HG03045 (cell line): ENCODE results near the gene SIGLEC15.
"Not testable (repeated sequence)": the region's sequence is repeated elsewhere in the genome, so short reads cannot be mapped to it uniquely, and the experiment has no call there.

ENCODE experiments used
- ATAC-seq: cut with Tn5 transposase; IDR thresholded peaks from one replicate; pipeline ENCODE4 v1.9.1; 2021; ENCODE audit warnings: mild to moderate bottlenecking, moderate library complexity; ENCODE audit not compliant: unreplicated experiment

SIGLEC15 gene

DNA sequence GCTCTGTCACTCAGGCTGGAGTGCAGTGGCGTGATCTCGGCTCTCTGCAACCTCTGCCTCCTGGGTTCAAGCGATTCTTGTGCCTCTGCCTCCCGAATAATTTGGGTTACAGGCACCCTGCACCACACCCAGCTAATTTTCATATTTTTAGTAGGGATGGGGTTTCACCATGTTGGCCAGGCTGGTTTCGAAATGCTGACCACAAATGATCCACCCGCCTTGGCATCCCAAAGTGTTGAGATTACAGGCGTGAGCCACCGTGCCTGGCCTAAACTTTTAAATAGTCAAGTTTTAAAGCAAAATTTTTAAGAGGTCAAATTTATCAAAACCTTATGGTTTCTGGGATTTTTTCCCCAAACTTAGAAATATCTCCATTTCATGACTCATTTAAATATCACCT is 6.7 kb upstream of the SIGLEC15 start:
- ATAC-seq: not testable (repeated sequence)

DNA sequence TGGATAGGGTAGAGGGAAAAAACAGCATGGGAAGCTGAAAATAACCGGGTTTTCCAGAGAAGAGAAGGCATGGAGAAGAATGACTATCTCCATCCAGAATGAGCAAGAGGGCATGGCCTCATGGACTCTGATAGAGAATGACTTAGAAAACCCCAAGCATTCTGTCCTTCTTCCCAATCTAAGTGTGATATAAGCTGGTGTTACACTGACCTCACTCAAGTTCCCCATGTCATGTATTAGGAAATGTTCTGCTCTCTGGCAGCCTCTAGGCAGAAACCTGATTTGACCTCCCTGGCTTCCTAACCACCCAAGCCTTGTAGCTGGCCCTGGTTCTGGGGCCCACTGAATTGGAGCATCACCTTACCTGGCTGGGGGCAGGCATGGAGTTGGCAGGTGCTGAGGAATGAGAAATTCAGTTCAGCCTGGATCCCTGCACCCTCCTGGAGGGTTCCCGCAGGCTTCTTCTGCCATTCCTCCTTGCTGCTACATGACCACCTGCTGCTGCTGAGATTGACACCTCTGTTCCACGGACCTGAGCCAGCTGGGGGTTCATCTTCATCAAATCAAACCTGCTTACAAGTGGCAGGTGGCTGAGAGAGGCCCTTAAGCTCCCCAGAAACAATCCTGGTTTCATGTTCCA is 5.2 kb upstream of the SIGLEC15 start:
- no peak for ATAC-seq

DNA sequence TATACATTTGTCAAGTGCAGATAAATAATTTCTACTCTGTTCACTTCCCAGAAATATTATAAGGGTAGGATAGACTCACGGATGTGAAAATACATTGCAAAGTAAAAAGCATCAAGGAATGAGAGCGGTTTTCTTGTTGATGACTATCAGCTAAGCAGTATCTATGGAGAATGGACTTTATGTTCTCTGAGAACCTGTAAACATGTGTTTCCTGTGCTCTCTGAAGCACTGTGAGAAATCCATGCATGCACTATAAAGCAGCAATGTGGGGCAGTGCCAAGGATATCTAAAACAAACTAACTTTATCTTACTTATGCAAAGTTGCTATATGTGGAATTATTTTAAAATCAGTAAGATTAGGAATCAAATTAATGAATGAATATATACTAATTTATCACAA is 4.4 kb upstream of the SIGLEC15 start:
- ATAC-seq: no peak

DNA sequence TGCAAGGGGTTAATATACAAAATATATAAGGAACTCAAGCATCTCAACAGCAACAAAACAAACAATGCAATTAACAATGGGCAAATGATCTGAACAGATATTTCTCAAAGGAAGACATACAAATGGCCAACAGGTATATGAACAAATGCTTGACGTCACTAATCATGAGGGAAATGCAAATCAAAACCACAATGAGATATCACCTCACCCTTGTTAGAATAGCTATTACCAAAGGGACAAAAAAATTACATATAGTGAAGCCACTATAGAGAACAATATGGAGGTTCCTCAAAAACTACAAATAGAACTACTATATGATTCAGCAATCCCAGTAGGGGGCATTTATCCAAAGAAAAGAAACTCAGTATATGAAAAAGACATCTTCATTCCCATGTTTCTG is 3.8 kb upstream of the SIGLEC15 start:
- no peak for ATAC-seq

DNA sequence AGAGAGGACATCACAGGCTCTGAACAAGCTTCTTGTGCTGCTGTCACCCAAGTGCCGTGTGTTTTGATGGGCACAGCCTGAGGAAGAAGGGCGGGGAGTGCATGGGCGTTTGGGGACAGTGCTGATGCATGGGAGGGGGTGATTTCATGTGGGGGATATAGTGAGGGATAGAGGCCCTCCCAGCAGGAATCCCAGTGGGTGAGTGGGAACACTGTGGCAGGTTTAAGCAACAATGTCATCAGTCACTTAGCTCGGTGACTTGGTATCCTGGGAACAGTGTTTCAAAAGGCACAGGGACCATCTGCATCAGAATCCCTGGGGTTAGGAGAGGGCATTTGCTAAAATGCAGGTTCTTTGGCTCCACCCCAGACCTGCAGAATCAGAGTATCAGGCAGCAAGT is 609 bp downstream of the SIGLEC15 start:
- no peak for ATAC-seq

DNA sequence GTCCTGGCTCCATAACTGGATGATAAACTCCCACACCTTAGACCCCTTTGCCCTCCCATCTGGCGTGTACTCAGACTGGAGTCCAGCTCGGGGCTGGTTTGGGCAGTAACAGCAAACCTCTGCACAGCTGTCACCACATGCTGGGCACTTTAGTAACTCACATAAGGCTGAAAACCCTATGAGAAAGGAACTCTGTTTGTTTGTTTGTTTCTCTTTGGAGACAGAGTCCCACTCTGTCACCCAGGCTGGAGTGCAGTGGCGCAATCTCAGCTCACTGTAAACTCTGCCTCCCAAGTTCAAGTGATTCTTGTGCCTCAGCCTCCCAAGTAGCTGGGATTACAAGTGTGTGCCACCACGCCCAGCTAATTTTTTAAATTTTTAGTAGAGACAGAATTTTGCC is 1.2 kb downstream of the SIGLEC15 start:
- not testable (repeated sequence) for ATAC-seq

DNA sequence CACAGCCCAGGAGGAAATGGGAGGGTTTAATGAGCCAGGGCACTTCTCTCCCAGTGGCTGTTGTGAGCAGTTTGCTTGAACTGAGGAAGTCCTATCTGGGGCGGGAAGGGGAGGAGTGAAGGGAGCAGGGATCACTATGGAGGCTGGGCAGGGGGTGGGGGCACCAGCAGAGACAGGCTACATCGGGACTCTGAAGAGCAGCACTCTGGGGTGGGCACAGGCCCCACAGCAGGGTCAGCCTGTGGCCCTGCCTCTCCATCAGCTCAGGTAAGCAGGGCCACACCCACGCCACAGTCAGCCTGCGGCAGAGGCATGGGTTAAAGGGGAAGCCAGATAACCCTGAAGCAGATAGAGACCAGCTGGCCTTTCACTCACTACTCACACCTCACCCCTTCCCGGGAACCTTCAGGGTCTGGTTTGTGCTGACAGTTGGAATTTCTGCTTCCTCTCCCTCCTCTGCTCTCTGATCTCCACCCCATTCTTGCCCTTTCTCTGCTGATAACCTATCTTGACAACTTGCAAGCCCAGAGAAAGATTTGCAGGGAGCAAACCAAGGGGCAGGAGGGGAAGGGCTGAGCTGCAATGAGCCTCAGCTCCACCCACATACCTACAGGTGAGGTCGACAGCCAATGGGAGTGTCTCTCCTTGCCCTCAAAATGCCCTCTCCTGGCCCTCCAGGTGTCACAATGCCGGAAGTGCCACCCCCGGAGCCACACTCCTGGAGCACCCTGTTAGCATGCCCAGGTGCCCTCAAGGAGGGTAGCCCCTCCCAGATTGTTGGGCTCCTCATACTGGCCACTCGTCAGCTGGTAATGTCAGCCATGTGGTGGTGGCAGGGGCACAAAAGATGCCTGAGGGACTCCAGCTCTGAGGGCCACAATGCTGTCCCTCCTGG is 3.7 kb downstream of the SIGLEC15 start:
- ATAC-seq: no peak

DNA sequence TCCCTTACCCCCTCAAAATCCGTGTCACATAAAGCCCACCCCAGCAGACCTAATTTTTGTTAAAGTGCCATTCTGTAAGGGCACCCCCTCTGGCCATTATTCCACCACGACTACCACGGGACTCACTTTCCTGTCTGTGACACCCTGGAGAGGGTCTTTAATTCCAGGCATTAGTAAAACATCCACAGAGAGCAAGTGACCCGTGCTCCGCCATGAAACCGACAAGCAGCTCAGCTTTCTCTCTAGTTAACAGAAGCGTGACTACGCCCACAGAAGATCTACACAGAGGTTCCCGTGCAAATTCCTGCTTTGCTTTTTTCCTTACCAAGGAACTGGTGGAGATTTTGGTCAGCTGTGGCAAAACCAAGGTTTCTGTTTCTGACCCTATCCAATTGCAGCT is 4.4 kb downstream of the SIGLEC15 start:
- ATAC-seq: no peak

DNA sequence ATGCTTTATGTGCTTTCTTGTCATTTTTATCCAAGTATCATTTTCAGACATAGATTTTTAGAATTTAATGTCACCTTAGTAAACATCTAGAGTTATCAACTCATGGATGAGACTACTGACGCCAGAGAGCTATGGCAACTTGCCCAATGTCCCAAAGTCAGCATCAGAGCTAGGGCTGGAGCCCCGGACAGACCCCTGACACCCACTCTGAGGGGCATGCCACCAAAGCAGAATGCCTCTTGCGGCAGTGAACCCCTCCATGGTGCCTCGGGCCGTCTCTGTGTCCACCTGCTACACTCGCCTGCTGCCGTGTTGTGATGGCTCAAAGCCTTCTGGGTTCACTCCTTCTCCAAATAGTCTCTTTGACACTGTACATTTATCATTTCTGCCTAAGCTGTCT is 5.4 kb downstream of the SIGLEC15 start:
- no peak for ATAC-seq

DNA sequence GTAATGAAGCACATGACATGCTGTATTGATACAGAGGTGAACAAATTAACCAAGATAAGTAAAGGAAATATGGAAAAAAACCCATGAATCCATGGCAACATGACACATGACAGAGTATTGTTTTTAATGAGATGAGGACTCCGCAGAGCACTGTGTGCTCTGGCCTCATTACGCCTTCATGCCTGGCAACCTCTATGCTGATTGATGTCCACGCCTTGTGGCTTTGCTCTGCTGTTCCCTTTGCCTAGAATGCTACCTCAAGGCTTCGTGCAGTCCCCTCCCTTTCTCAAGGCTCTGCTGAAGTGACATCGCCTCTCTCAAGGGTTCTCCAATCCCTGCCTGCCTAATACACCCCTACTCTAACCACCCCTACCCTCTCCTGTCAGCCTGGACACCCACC is 8.4 kb downstream of the SIGLEC15 start:
- no peak for ATAC-seq

DNA sequence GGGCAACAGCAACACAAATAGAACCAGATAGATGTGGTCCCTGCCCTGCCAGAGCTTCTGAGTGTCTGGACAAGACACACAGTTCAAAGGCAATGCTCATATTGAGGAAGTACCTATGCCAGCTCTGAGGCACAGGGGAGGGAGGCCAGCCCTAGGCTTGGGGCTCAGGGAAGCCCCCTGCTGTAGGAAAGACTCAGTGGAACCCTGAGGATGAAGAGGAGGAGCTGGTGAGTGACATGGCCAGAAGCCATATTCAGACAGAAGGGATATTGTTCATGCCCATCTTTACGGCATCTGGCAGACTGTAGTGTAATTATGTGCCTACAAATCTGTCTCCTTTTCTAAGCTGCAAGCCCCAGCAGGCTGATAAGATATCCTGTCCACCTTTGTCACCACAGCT is 8.8 kb downstream of the SIGLEC15 start:
- no peak for ATAC-seq

DNA sequence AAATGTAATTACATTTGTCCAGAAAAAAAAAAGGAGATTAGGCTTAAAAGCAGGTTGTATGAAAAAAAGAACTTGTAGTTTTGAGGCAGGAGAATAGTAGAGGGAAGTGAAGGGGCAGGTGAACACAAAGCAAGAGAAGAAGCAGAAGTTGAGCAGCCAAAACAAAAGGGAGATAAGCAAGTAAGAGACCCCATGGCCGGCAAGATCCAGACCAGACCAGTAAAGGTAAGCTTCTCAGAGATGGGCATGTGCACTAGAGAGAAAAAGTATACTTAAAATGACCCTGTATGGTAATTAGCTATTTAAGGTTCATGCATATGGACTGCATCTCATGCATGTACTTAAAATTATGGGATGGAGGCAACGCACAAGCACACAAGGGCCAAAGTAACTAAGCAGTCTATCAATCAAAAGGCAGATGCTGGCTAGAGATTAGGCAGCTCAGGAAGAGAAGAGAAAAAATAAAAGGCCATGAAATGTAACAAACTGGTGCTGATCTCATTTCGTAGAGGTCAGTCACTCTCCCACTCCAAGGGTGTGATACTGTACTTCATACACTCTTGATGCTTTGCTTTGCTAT is 9.7 kb downstream of the SIGLEC15 start:
- no peak for ATAC-seq

DNA sequence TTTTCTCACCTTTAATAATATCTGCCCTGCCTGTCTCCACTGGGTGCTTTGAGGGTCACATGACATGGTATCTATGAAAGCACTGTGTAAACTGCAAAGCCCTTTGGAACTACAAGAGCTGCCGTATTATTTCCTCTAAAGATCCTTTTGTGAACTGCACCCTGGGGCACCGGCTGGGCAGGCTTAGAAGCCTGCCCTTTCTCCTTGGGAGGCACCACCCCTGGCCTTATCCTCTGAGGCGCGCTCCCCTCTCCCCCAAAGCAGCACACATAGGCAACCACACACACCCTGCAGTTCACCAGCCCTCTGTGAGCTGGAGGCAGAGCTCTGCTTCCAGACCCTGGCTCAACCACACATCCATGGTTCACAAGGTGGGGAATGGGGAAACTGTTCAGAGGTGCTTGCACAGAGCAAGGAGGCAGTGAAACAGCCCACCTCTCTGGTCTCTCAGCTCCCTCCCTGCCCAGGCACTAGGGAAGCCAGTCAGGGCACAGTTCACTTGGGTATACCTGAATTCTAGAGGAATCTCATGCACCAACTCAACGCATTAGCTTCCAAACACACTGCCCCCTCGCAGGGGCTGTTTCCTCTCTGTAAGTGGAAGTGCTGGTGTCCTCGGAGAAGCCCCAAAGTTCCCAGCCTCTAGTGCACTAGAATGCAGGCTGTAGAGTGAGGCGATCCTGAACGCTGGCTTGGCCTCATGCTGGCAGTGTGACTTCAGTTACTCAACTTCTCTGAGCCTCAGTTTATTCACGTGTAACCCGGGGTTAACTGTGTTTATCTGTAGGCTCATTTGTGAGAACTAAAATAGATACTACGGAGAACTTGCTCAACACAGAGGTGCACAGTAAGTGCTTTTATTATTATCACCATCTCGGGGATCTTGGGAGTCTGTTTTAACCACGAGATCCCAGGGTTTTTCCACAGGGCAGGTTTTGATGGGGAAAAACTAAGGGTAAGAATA is 11.0 kb downstream of the SIGLEC15 start:
- no peak for ATAC-seq

DNA sequence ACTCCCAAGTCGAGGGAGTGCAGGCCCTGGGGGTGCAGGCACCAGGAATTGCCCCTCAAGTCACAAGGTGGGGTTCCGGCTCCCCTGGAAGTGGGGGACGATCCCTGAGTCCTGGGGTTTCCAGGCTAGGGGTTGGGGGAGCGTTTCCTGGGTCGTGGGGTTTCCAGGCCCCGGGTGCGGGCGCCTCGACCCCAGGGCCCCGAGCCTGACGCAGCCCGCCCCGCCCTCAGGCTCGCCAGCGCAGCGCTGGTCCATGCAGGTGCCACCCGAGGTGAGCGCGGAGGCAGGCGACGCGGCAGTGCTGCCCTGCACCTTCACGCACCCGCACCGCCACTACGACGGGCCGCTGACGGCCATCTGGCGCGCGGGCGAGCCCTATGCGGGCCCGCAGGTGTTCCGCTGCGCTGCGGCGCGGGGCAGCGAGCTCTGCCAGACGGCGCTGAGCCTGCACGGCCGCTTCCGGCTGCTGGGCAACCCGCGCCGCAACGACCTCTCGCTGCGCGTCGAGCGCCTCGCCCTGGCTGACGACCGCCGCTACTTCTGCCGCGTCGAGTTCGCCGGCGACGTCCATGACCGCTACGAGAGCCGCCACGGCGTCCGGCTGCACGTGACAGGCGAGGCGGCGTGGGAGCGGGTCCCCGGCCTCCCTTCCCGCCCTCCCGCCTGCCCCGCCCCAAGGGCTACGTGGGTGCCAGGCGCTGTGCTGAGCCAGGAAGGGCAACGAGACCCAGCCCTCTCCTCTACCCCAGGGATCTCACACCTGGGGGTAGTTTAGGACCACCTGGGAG is 12.0 kb downstream of the SIGLEC15 start:
- ATAC-seq: no peak

DNA sequence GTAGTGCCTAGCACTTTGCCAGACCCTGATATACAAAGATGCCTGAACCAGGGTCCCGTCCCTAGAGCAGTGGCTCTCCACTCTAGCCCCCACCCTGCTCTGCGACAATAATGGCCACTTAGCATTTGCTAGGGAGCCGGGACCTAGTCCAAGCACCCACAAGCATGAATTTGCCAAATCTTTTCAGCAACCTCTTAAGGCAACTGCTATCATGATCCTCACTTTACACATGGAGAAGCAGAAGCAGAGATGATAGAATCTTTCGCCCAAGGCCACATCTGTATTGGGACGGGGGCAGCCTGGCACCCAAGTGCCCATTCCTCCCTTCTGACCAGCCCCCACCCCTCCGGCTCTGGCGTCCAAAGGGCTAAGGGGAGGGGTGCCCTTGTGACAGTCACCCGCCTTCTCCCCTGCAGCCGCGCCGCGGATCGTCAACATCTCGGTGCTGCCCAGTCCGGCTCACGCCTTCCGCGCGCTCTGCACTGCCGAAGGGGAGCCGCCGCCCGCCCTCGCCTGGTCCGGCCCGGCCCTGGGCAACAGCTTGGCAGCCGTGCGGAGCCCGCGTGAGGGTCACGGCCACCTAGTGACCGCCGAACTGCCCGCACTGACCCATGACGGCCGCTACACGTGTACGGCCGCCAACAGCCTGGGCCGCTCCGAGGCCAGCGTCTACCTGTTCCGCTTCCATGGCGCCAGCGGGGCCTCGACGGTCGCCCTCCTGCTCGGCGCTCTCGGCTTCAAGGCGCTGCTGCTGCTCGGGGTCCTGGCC is 13.0 kb downstream of the SIGLEC15 start:
- ATAC-seq: no peak

DNA sequence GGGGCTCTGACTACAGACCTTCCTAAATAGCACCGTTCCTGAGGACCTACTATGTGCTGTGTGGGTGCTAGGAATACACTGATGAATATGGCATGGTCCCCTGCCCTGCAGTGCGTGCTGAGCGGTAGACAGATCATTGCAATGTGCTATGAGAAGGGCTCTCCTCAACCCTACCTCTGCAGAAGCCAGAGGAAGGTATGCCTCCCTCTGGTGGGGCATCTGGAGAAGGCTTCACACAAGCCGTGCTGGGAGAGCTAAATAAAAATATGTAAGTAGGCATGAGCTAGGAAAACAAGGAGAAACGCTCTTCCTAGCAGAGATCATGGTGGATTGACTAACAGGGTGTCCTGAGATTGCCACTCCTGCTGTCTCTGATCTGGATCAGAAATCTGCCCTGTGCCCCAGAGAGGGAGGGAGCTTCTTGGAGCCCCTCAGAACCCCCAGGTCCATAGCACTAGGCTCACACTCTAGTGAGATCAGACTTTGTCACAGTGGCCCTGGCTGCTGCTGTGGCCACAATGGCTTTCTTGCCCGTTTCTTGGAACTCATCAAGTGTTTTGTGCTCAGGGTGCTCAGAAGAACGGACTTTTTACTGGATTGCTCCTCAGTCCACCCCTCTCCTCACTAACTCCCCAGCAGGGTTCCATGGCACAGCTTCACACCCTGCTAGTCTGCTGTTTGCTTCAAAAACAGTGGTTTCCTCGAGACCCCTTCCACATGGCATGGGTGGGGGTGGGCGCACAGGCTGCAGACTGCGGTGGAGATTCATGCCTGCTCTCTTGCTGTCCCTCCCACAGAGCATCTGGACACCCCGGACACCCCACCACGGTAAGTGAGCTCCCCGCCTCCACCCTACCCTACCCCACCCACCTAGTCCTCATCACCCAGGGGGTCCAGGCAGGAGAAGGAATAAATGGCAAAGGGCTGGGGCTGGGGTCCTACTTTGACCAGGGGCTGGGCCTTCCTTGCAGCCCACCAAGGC is 14.2 kb downstream of the SIGLEC15 start:
- no peak for ATAC-seq

DNA sequence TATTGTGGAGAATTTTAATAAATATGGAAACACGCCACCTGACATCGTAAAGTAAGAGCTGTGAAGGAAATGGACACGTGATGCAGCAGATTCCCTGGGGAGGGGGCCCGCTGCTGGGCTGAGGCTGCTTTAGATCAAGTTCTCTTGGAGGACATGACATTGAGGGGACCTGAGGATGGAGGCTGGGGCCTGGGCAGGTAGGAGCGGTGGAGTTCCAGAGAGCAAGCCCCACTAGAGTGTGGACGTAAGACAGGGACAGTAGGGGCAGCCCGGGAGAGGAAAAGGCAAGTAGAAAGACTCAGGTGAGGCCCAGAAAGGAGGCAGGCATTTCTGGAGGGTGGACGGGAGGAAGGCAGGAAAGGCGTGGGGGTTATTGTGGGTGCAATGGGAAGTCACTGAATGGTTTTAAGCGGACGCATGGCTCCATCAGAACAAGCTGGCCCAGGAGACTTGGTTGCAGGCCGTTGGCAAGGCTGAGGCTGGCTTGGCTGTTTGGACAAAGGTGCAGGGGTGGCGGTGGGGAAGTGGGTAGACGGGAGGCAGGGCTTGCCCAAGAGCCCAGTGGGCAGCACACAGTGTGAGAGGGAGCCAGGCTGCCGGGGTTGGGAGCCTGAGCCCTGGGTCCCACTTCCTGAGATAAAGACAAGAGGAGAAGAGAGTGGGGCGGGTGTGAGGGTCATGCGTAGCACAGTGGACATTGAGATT is 15.7 kb downstream of the SIGLEC15 start:
- ATAC-seq: no peak
